MM.1S (cell line): Measurements from ENCODE around the gene CHSY3.

Experiments used
- DNase-seq: peaks from one replicate; pipeline ENCODE4 v3.0.0-alpha.2; 2015
- H2AFZ ChIP-seq: fragments of 300-600 bp; sonication (generic); 2 replicates; pipeline ENCODE4 v1.6.0; 2016; ENCODE audit warnings: antibody characterized with exemption, low read length
- H3F3A ChIP-seq: fragments of 300-600 bp; sonication (generic); 2 replicates; pipeline ENCODE4 v1.6.1; 2016; ENCODE audit warnings: mild to moderate bottlenecking, antibody characterized with exemption, low read length, moderate library complexity, mixed read lengths; ENCODE audit not compliant: insufficient read depth
- H3K27ac ChIP-seq: fragments of 300-600 bp; sonication (generic); 2 replicates; pipeline ENCODE4 v1.5.1; 2016; ENCODE audit warnings: mild to moderate bottlenecking, low read length
- H3K27me3 ChIP-seq: fragments of 300-600 bp; sonication (generic); replicated peaks from 2 replicates; pipeline ENCODE4 v1.6.0; 2016; ENCODE audit warnings: low read length; ENCODE audit not compliant: insufficient read depth
- H3K36me3 ChIP-seq: fragments of 300-600 bp; sonication (generic); replicated peaks from 2 replicates; pipeline ENCODE4 v1.6.1; 2016; ENCODE audit warnings: mild to moderate bottlenecking, low read length, mixed read lengths; ENCODE audit not compliant: insufficient read depth
- H3K4me1 ChIP-seq: fragments of 300-600 bp; sonication (generic); 2 replicates; pipeline ENCODE4 v1.6.1; 2016; ENCODE audit warnings: low read length, mixed read lengths
- H3K4me2 ChIP-seq: fragments of 300-600 bp; sonication (generic); 2 replicates; pipeline ENCODE4 v1.6.0; 2016; ENCODE audit warnings: low read depth, low read length
- H3K4me3 ChIP-seq: fragments of 300-600 bp; sonication (generic); 2 replicates; pipeline ENCODE4 v1.5.1; 2016; ENCODE audit warnings: low read length, mixed read lengths
- H3K79me2 ChIP-seq: fragments of 300-600 bp; sonication (generic); 2 replicates; pipeline ENCODE4 v1.6.1; 2016; ENCODE audit warnings: mixed run types, low read length, mixed read lengths
- H3K9ac ChIP-seq: fragments of 300-600 bp; sonication (generic); 2 replicates; pipeline ENCODE4 v1.6.1; 2016; ENCODE audit warnings: low read length, mixed read lengths
- H3K9me2 ChIP-seq: fragments of 300-600 bp; sonication (generic); replicated peaks from 2 replicates; pipeline ENCODE4 v1.6.1; 2016; ENCODE audit warnings: mild to moderate bottlenecking, low read length, mixed read lengths; ENCODE audit not compliant: insufficient read depth
- H3K9me3 ChIP-seq: fragments of 300-600 bp; sonication (generic); replicated peaks from 2 replicates; pipeline ENCODE4 v1.6.1; 2016; ENCODE audit warnings: mild to moderate bottlenecking, low read length, mixed read lengths; ENCODE audit not compliant: insufficient read depth
- H4K20me1 ChIP-seq: fragments of 300-600 bp; sonication (generic); 2 replicates; pipeline ENCODE4 v1.6.1; 2016; ENCODE audit warnings: mild to moderate bottlenecking, low read length, moderate library complexity, mixed read lengths; ENCODE audit not compliant: insufficient read depth
- CTCF ChIP-seq: fragments of 300-600 bp; sonication (generic); IDR thresholded peaks from 2 replicates; pipeline ENCODE4 v1.5.1; 2016; ENCODE audit warnings: antibody characterized with exemption, low read length, mixed read lengths
- EZH2 ChIP-seq: fragments of 300-600 bp; sonication (generic); optimal IDR thresholded peaks from 2 replicates; pipeline ENCODE3; 2017; ENCODE audit warnings: low read depth, mild to moderate bottlenecking, antibody characterized with exemption, low read length, mixed read lengths
- EZH2phosphoT487 ChIP-seq: fragments of 300-600 bp; sonication (generic); IDR thresholded peaks from 2 replicates; pipeline ENCODE4 v1.6.1; 2018; ENCODE audit warnings: antibody characterized with exemption, low read length

The CHSY3 gene

GRCh38 chr5:130002876-130003275, 98.6 kb downstream of the CHSY3 start:
- Histone ChIP-seq H3K79me2 (no peaks in the 10 kb centered on the region), H4K20me1 (no peaks in the 10 kb centered on the region), H3K27ac (no peak overlapping the region), H3K27me3 (no peaks in the 10 kb centered on the region), H3K4me1 (no peaks in the 10 kb centered on the region), H3K9me3 (no peaks in the 10 kb centered on the region), H2AFZ (no peak overlapping the region), H3K4me3 (no peak overlapping the region), H3K4me2 (no peak overlapping the region), H3F3A (no peaks in the 10 kb centered on the region), H3K36me3 (no peaks in the 10 kb centered on the region), H3K9ac (no peak overlapping the region), H3K9me2 (no peaks in the 10 kb centered on the region)
- TF ChIP-seq EZH2 (no peak), EZH2phosphoT487 (no peak), CTCF (no peak)
- DNase-seq: no peak

- no peaks in the 10 kb centered on the region for H3K27me3 ChIP-seq
- no peak for TF ChIP-seq CTCF
- no peak for TF ChIP-seq EZH2
- no peak for TF ChIP-seq EZH2phosphoT487
- H4K20me1 ChIP-seq: no peaks in the 10 kb centered on the region
- no peaks in the 10 kb centered on the region for H3K4me1 ChIP-seq
- H3K36me3 ChIP-seq: no peaks in the 10 kb centered on the region
- no peaks in the 10 kb centered on the region for H3K79me2 ChIP-seq
- H3K4me2 ChIP-seq: no peak overlapping the region
- no peak overlapping the region for H2AFZ ChIP-seq
- H3F3A ChIP-seq: no peaks in the 10 kb centered on the region
- no peaks in the 10 kb centered on the region for H3K9me2 ChIP-seq
- no peak for DNase-seq
- H3K27ac ChIP-seq: no peak overlapping the region
- no peak overlapping the region for H3K9ac ChIP-seq
- no peak overlapping the region for H3K4me3 ChIP-seq
- H3K9me3 ChIP-seq: no peaks in the 10 kb centered on the region
Observed at GRCh38 chr5:130011986-130012385, 107.7 kb downstream of the CHSY3 start.

- H2AFZ ChIP-seq: no peak overlapping the region
Observed at GRCh38 chr5:130017173-130017572, 112.9 kb downstream of the CHSY3 start.

More at GRCh38 chr5:130017173-130017572, 112.9 kb downstream of the CHSY3 start:
- no peaks in the 10 kb centered on the region for H3K9me3 ChIP-seq
- H3K9me2 ChIP-seq: no peaks in the 10 kb centered on the region
- no peaks in the 10 kb centered on the region for H3K36me3 ChIP-seq
- no peak overlapping the region for H3K4me3 ChIP-seq
- H3K4me2 ChIP-seq: no peak overlapping the region
- H3K9ac ChIP-seq: no peak overlapping the region
- no peak for DNase-seq
- no peaks in the 10 kb centered on the region for H3K27me3 ChIP-seq
- no peaks in the 10 kb centered on the region for H3F3A ChIP-seq
- no peaks in the 10 kb centered on the region for H3K4me1 ChIP-seq
- TF ChIP-seq EZH2: no peak
- no peak for TF ChIP-seq EZH2phosphoT487
- no peak for TF ChIP-seq CTCF
- no peaks in the 10 kb centered on the region for H4K20me1 ChIP-seq
- no peak overlapping the region for H3K27ac ChIP-seq
- no peaks in the 10 kb centered on the region for H3K79me2 ChIP-seq
